ENCODE data around the gene PSMD13. TPM values are rescaled to one million over a fixed set of nuclear protein-coding genes. Genes with fewer than 3 reads are reported as not detected.
A peak's percentile ranks its signal among the peaks of the same experiment; 100 is the strongest.

The PSMD13 gene
- total RNA-seq, 1 experiment from 2014 or later: 350 TPM

DNA sequence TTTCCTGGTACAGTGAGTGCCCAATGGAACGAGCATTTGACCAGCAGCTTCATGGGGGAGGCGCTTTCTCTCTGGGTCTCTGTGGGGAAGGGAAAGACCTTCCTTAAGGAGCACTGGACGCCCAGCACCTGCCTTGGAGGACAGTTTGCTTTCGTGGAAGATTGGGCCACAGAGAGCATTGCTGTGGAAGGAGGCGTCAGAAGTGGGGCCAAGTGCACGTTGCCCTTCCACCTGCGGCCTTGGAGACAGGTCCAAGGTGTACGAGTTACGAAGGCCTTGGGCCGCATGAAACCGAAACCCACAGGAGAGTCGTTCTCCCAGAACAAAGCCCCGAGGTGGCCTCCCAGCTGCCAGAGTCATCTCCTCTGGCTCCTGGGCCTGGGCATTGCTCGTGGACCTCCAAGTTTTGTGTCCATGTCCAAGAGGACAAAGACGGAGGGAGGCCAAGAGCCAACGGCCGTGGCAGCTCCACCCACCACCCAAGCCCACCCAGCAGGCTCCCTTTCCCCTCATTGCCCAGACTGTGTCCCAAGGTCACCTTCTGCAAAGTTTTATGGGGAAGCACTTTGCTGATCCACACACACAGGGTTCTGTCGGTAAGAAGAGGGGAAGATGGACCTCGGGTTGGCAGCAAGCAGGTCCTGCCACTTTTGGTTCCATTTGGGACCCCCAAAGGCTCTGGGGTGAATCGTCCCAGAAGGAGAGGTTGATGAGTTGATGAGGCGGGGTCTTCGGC lies 35.6 kb downstream of the PSMD13 start:
- DNase-seq (ENCODE audit: low read depth): no peak

GRCh38 chr11:272931-273198 lies 36.1 kb downstream of the PSMD13 start:
- DNase-seq (ENCODE audit: low read depth): no peak

GRCh38 chr11:276219-276618 lies 39.4 kb downstream of the PSMD13 start:
- no peak for DNase-seq (ENCODE audit: low read depth)

- DNase-seq (ENCODE audit: low read depth): no peak
Measured at GRCh38 chr11:278001-278951, 41.5 kb downstream of the PSMD13 start, which contains the start of gene NLRP6. Gene NLRP6 (plus strand): TSS chr11:278407. CDS start chr11:278570, 163 bp downstream.

DNA sequence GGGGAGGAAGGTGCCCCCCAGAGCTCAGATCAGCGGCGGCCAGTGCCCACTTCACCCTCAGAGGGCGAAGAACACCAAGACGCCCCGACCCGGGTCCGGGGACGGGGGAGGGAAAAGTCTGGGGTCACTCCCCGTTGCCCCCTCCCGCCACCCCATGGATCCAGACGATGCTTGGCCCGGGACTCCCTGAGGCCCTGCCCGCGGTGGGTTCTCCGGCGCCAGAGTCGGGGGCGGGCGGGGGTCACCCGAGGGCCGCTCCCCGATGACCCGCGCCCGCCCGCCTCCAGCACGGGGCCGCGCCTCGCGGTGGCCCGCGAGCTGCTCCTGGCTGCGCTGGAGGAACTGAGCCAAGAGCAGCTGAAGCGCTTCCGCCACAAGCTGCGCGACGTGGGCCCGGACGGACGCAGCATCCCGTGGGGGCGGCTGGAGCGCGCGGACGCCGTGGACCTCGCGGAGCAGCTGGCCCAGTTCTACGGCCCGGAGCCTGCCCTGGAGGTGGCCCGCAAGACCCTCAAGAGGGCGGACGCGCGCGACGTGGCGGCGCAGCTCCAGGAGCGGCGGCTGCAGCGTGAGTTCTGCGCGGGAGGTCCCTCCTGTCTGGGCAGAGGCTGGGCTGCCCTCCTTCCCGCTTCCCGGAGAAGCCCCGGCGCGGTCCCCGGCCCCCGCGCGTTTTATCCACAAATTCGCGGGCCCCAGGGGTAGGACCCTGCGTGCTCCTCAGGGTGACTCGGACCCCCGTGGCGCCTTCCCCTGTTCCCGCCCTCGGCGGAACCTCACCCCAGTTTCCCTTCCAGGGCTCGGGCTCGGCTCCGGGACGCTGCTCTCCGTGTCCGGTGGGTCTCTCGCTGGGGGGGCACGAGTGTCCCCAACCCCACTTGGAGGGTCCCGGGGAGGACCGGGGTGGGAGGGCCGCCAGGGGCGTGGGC lies 42.5 kb downstream of the PSMD13 start:
- no peak for DNase-seq (ENCODE audit: low read depth)

DNA sequence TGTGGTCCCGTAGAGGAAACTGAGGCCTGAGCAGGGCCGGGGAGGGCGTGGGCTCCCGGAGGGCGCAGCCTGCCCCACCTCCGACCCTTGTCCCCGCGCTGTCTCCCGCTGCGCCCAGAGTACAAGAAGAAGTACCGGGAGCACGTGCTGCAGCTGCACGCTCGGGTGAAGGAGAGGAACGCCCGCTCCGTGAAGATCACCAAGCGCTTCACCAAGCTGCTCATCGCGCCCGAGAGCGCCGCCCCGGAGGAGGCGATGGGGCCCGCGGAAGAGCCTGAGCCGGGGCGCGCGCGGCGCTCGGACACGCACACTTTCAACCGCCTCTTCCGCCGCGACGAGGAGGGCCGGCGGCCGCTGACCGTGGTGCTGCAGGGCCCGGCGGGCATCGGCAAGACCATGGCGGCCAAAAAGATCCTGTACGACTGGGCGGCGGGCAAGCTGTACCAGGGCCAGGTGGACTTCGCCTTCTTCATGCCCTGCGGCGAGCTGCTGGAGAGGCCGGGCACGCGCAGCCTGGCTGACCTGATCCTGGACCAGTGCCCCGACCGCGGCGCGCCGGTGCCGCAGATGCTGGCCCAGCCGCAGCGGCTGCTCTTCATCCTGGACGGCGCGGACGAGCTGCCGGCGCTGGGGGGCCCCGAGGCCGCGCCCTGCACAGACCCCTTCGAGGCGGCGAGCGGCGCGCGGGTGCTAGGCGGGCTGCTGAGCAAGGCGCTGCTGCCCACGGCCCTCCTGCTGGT lies 43.4 kb downstream of the PSMD13 start:
- DNase-seq (ENCODE audit: low read depth): no peak

GRCh38 chr11:280706-281485 lies 44.1 kb downstream of the PSMD13 start:
- no peak for DNase-seq (ENCODE audit: low read depth)

DNA sequence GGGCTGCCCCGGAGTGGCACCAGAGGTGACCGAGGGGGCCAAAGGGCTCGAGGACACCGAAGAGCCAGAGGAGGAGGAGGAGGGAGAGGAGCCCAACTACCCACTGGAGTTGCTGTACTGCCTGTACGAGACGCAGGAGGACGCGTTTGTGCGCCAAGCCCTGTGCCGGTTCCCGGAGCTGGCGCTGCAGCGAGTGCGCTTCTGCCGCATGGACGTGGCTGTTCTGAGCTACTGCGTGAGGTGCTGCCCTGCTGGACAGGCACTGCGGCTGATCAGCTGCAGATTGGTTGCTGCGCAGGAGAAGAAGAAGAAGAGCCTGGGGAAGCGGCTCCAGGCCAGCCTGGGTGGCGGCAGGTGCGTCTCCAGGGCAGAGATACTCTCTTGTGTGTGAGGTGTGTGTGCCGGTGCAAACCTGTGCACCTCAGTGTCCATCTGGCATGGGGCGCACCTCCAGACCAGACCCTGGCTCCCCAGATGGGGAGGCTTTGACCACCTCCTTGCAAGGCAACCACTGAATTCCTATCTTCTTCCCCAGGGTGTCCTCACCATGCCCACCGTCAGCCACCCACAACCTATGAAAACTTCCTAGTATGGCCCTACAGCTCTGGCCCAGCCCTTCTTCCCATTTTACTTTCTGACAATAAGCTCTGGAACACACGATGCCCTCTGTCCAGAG lies 44.8 kb downstream of the PSMD13 start:
- DNase-seq (ENCODE audit: low read depth): no peak

GRCh38 chr11:282171-282570 lies 45.4 kb downstream of the PSMD13 start:
- no peak for DNase-seq (ENCODE audit: low read depth)

DNA sequence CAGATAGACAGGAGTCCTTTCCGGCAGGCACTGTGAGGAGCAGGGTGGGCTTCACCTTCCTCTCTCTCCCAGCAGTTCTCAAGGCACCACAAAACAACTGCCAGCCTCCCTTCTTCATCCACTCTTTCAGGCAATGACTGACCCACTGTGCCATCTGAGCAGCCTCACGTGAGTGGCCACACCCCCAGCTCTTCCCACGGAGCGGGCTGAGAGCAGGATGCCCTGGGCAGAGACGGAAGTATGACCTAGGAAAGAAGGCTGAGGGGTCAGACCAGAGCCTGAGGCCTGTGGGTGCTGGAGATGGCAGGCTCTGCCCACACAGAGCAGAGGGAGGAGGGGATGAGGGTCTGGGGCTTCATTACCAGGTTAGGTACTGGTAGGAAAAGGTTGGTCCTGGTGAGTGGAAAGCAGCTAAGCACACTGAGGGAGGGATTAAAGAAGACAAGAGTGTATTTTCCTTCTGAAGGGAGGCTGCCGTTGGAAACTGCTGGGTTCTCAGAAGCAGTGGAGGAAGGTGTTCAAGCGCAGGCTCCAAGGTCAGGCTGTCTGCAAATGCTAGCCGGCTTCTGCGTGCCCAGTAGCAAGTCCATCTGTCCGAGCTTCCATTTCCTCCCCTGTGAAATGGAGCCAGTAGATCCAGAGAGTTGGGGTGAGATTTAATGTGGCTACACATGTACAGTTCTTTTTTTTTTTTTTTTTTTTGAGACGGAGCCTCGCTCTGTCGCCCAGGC lies 46.0 kb downstream of the PSMD13 start:
- DNase-seq (ENCODE audit: low read depth): no peak

DNA sequence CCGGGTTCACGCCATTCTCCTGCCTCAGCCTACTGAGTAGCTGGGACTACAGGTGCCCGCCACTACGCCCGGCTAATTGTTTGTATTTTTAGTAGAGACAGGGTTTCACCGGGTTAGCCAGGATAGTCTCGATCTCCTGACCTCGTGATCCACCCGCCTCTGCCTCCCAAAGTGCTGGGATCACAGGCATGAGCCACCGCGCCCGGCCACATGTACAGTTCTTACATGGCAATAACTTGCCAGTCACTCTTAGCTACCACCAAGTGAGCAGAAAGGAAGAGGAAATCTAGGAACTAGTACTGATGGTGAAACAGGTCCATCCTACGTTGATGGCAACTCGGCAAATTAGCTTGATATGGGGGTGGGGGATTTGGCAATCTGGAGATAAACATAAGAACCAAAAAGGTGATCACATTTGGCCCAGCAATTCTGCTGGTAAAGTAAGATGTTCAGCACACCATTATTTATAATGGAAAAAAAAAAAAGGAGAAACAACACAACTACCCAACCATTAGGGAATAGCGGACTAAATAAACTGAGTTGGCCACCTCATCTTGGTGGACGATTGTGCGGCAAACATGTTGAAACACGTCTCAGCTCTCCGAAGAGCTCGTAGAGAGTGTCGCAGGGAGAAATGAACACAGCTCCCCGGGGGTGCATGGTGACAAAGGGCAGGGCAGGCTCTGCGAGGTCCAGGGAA lies 46.8 kb downstream of the PSMD13 start:
- no peak for DNase-seq (ENCODE audit: low read depth)

DNA sequence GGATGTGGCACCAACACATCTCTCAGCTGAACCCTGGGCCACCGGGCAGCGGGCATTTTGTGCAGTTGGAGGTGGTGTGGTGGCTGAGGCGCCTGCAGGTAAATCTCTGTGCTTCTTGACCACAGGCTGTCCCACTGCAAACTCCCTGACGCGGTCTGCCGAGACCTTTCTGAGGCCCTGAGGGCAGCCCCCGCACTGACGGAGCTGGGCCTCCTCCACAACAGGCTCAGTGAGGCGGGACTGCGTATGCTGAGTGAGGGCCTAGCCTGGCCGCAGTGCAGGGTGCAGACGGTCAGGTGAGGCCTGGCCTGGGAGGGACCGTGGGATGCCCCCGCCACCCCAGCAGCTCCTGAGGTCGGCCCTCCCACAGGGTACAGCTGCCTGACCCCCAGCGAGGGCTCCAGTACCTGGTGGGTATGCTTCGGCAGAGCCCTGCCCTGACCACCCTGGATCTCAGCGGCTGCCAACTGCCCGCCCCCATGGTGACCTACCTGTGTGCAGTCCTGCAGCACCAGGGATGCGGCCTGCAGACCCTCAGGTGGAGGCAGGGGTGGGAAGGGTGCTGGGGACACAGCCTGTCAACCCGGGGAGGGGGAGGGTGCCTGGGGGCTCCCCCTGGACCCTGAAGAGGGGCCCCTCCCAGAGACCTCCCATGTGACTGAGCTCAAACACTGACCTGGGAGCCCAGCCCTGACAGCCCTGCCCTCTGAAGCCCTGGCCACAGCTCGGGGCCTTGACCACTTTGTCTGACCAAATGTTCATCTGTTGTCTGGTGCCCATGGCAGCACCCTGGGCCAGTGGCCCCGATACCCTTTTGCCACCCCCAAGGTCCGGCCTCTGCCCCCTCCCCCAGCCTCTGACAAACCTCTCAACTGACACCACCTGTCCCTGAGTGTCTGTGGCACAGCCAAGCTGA lies 47.6 kb downstream of the PSMD13 start:
- DNase-seq (ENCODE audit: low read depth): no peak

DNA sequence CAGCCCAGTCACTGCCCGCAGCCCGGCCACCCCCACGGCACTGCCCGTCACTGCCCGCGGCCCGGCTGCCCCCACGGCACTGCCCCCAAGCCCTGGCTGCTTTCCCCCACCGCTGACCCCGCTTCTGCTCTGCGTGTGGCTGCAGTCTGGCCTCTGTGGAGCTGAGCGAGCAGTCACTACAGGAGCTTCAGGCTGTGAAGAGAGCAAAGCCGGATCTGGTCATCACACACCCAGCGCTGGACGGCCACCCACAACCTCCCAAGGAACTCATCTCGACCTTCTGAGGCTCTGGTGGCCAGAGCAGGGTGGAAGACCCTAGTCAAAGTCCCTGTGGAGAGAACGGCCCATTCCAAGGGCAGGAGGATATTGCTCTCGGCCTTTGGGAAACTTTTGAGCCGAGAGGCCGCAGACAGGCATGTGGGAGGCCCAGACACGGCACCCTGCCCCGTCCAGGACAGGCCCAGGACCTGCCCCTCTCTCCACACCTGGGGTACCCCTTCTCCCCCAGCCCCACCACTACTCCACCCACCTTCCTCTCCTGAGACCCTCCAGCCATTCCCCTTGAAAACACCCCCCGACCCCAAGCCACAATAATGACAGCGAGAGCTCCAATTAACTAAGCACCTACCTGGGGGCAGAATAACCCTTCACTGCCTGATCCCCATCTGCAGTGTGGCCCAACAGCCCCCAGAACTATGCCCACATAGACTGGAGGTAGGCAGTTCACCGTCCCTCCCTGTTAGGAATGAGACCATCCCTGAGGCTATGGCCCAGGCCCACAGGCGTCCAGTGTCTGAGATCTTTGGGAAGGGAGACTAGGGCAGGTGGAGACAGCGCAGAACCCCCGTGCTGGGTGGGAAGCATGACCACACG lies 48.5 kb downstream of the PSMD13 start:
- peak; percentile 1 for DNase-seq (ENCODE audit: low read depth)

GRCh38 chr11:285894-286220 lies 49.1 kb downstream of the PSMD13 start:
- DNase-seq (ENCODE audit: low read depth): no peak

- peak; percentile 6 for DNase-seq (ENCODE audit: low read depth)
Measured at GRCh38 chr11:286977-287820, 50.4 kb downstream of the PSMD13 start.

All from Daoy (cell line).